Cardiac muscle cell (in vitro differentiated cells and primary cell): ENCODE measurements around the gene TMEM238. TPM values are rescaled to one million over a fixed set of nuclear protein-coding genes. Genes with fewer than 3 reads are reported as not detected.

Experiments used
- DNase-seq, 2 donors: peaks; one replicate each; pipeline versions ENCODE4 v3.0.0 to v3.0.0-alpha.2; 2010 to 2017; ENCODE audit warnings: low read depth in 1 of 2, low spot score in 1 of 2
- H3K27ac ChIP-seq: fragments of 200-600 bp; sonication (generic); 2 replicates; pipeline ENCODE4 v1.5.1; 2016
- H3K27me3 ChIP-seq: fragments of 200-600 bp; sonication (generic); 2 replicates; pipeline ENCODE4 v1.6.0; 2016; ENCODE audit warnings: control low read depth
- H3K36me3 ChIP-seq: fragments of 200-600 bp; sonication (generic); 2 replicates; pipeline ENCODE4 v1.5.1; 2016; ENCODE audit warnings: control low read depth
- H3K4me1 ChIP-seq: fragments of 200-600 bp; sonication (generic); 2 replicates; pipeline ENCODE4 v1.8.1; 2017; ENCODE audit warnings: low read depth, mild to moderate bottlenecking, mixed run types
- H3K4me3 ChIP-seq: fragments of 200-600 bp; sonication (generic); 2 replicates; pipeline ENCODE4 v1.5.1; 2016; ENCODE audit warnings: mild to moderate bottlenecking
- H3K9me3 ChIP-seq: fragments of 200-600 bp; sonication (generic); 2 replicates; pipeline ENCODE4 v1.5.1; 2017; ENCODE audit warnings: low read depth, mild to moderate bottlenecking, control low read depth
- CTCF ChIP-seq: IDR thresholded peaks from 2 replicates; pipeline ENCODE4 v1.5.1; 2012; ENCODE audit warnings: low read depth, mild to moderate bottlenecking, low read length
- polyA plus RNA-seq: library from polyadenylated mRNA; unstranded; fragments of >200 nt; fragmentation: Nextera tagmentation; extraction: Ambion mirVana; gene quantifications from 2 replicates; pipeline ENCODE4 v1.2.1, GENCODE V29; 2016
- total RNA-seq: library from RNA; depleted of rRNA; stranded (reverse); fragments of >200 nt; gene quantifications from 2 replicates; pipeline ENCODE4 v1.2.3, GENCODE V29; 2016

Gene TMEM238
- total and polyA plus RNA-seq, 2 experiments from 2014 or later, result 0.27 to 1.7 TPM

- Histone ChIP-seq H3K4me3 (no peak overlapping the region), H3K9me3 (no peaks in the 10 kb centered on the region), H3K4me1 (no peaks in the 10 kb centered on the region), H3K27ac (no peak overlapping the region), H3K36me3 (no peaks in the 10 kb centered on the region), H3K27me3 (peaks cover 24% of the 10 kb centered on the region)
- DNase-seq, result no peak
- no peak for TF ChIP-seq CTCF
These were observed 6.5 kb downstream of the TMEM238 start for GRCh38 chr19:55377356-55378131.

- Histone ChIP-seq H3K27me3 (peaks cover 35% of the 10 kb centered on the region), H3K4me3 (no peak within 1 kb of the TSS)
- TF ChIP-seq CTCF, result no peak
These were observed 7.7 kb downstream of the TMEM238 start, which contains the start of gene TMEM190 for GRCh38 chr19:55376241-55376933. TMEM190 (plus strand) TSS chr19:55376826; CDS start chr19:55376854, 28 bp downstream.

GRCh38 chr19:55373993-55374757 is 9.9 kb downstream of the TMEM238 start:
- no peak overlapping the region for H3K4me3 ChIP-seq
- H3K27me3 ChIP-seq, result peaks cover 57% of the 10 kb centered on the region
- peak in 1 of 2 donors; percentile 50 for DNase-seq
- H3K27ac ChIP-seq, result no peak overlapping the region
- TF ChIP-seq CTCF, result no peak
- peaks cover 4% of the 10 kb centered on the region for H3K4me1 ChIP-seq
- H3K36me3 ChIP-seq, result no peaks in the 10 kb centered on the region
- no peaks in the 10 kb centered on the region for H3K9me3 ChIP-seq

More at GRCh38 chr19:55376241-55376933, 7.7 kb downstream of the TMEM238 start, which contains the start of gene TMEM190:
- H3K27ac ChIP-seq, result no peak within 1 kb of the TSS
- H3K4me1 ChIP-seq, result no peaks in the 10 kb centered on the region
- H3K36me3 ChIP-seq, result no peaks in the 10 kb centered on the region
- H3K9me3 ChIP-seq, result no peaks in the 10 kb centered on the region
- DNase-seq, result no peak

GRCh38 chr19:55373306-55373992 is 10.6 kb downstream of the TMEM238 start:
- Histone ChIP-seq H3K4me1 (peaks cover 4% of the 10 kb centered on the region), H3K4me3 (no peak overlapping the region), H3K9me3 (no peaks in the 10 kb centered on the region), H3K36me3 (no peaks in the 10 kb centered on the region), H3K27ac (no peak overlapping the region), H3K27me3 (peaks cover 57% of the 10 kb centered on the region)
- TF ChIP-seq CTCF, result no peak
- DNase-seq, result no peak
